ENCODE data around the gene CFAP210. TPM values are rescaled to one million over a fixed set of nuclear protein-coding genes. Genes with fewer than 3 reads are reported as not detected.
A peak's percentile ranks its signal among the peaks of the same experiment; 100 is the strongest.

CFAP210 gene
- total and polyA plus RNA-seq, 9 of the 15 experiments (the other 6 are each of a cell fraction or from before 2014, with no cell fraction given) = 0.75 to 3.6 (median 1.3) TPM

- TF ChIP-seq KHSRP (IDR thresholded peaks at IDR 0.05) = no peak
- TF ChIP-seq ARID3B (CRISPR knock-in tag; IDR thresholded peaks at IDR 0.05; ENCODE audit: borderline replicate concordance) = peak; percentile 96; the same call in 1 of the 2 replicates
- peak; percentile 96 for TF ChIP-seq TCFL5 (CRISPR knock-in tag; conservative IDR thresholded peaks at IDR 0.05)
- no peak for TF ChIP-seq ZNF3 (CRISPR knock-in tag; IDR thresholded peaks at IDR 0.05)
- 0 out of 2 replicates have a peak, but pooled peaks have one; percentile 43 for TF ChIP-seq CGGBP1 (CRISPR knock-in tag; IDR thresholded peaks at IDR 0.05)
- no peak for TF ChIP-seq PHF21A (IDR thresholded peaks at IDR 0.05; ENCODE audit: borderline replicate concordance, low read depth)
- TF ChIP-seq NELFE (IDR thresholded peaks at IDR 0.05; ENCODE audit: insufficient read depth, insufficient read length) = no peak
- no peak for TF ChIP-seq PURB (CRISPR knock-in tag; IDR thresholded peaks at IDR 0.05; ENCODE audit: low read depth)
- TF ChIP-seq PTRF (tag; IDR thresholded peaks at IDR 0.05) = peak; percentile 99
- TF ChIP-seq ZBTB12 (CRISPR knock-in tag; IDR thresholded peaks at IDR 0.05) = peak; percentile 87
- no peak for TF ChIP-seq MIER1 (IDR thresholded peaks at IDR 0.05; ENCODE audit: low read depth)
- peak; percentile 98 for TF ChIP-seq DIDO1 (tag; IDR thresholded peaks at IDR 0.05; ENCODE audit: low read depth)
- no peak for TF ChIP-seq EZH2 (IDR thresholded peaks at IDR 0.05; ENCODE audit: borderline replicate concordance, low read depth, low read length)
- peak; percentile 97 for TF ChIP-seq ATF4 (CRISPR knock-in tag; IDR thresholded peaks at IDR 0.05)
- peak; percentile 38; the same call in 1 of the 2 replicates for TF ChIP-seq EHMT2 (IDR thresholded peaks at IDR 0.05)
- TF ChIP-seq ATF1 (CRISPR knock-in tag; IDR thresholded peaks at IDR 0.05) = no peak
- TF ChIP-seq ATF1 (tag; IDR thresholded peaks at IDR 0.05) = peak; percentile 81
- TF ChIP-seq SNAPC5 (CRISPR knock-in tag; IDR thresholded peaks at IDR 0.05) = peak; percentile 70
- no peak for TF ChIP-seq ZC3H11A (IDR thresholded peaks at IDR 0.05; ENCODE audit: low read depth, low read length)
- peak; percentile 84; the same call in 1 of the 2 replicates for TF ChIP-seq ESRRB (CRISPR knock-in tag; IDR thresholded peaks at IDR 0.05; ENCODE audit: borderline replicate concordance)
- TF ChIP-seq MBD1 (CRISPR knock-in tag; IDR thresholded peaks at IDR 0.05) = no peak
- no peak for TF ChIP-seq MITF (IDR thresholded peaks at IDR 0.05)
Observed at GRCh38 chr2:169711751-169712509, 17.7 kb upstream of the CFAP210 start (continued).
